Liver (tissue), 9 donors: ENCODE data around the gene IP6K2. TPM values are rescaled to one million over a fixed set of nuclear protein-coding genes. Genes with fewer than 3 reads are reported as not detected.

Experiments
- DNase-seq: peaks from one replicate; pipeline ENCODE4 v3.0.0-alpha.2; 2017; ENCODE audit warnings: low spot score
- H3K27ac ChIP-seq, 2 donors: one replicate each; pipeline ENCODE4 v1.7.0; 2013; ENCODE audit warnings: inconsistent platforms in 2 of 2, low read length in 2 of 2, control low read depth in 1 of 2, low read depth in 1 of 2, mild to moderate bottlenecking in 1 of 2
- H3K27me3 ChIP-seq, 4 donors: one replicate each; pipeline versions ENCODE4 v1.6.1 to v1.7.0; 2013; ENCODE audit warnings: low read length in 3 of 4, inconsistent platforms in 1 of 4, mild to moderate bottlenecking in 1 of 4, moderate library complexity in 1 of 4; ENCODE audit not compliant: control insufficient read depth in 4 of 4, insufficient read depth in 4 of 4
- H3K36me3 ChIP-seq, 4 donors: one replicate each; pipeline versions ENCODE4 v1.6.1 to v1.7.0; 2013; ENCODE audit warnings: low read length in 3 of 4, mild to moderate bottlenecking in 3 of 4, low read depth in 1 of 4, moderate library complexity in 1 of 4; ENCODE audit not compliant: control insufficient read depth in 4 of 4, insufficient read depth in 3 of 4
- H3K4me1 ChIP-seq, 4 donors: one replicate each; pipeline versions ENCODE4 v1.6.1 to v1.7.0; 2013; ENCODE audit warnings: low read length in 3 of 4, mild to moderate bottlenecking in 3 of 4, moderate library complexity in 1 of 4; ENCODE audit not compliant: control insufficient read depth in 4 of 4, insufficient read depth in 4 of 4
- H3K4me3 ChIP-seq, 3 donors: one replicate each; pipeline versions ENCODE4 v1.6.1 to v1.7.0; 2013; ENCODE audit warnings: low read length in 3 of 3, control low read depth in 1 of 3, low read depth in 1 of 3, mild to moderate bottlenecking in 1 of 3
- H3K9ac ChIP-seq, 2 donors: one replicate each; pipeline ENCODE4 v1.7.0; 2013; ENCODE audit warnings: low read length in 2 of 2, mild to moderate bottlenecking in 2 of 2, moderate library complexity in 2 of 2, control low read depth in 1 of 2, low read depth in 1 of 2
- H3K9me3 ChIP-seq, 4 donors: one replicate each; pipeline versions ENCODE4 v1.6.1 to v1.7.0; 2013; ENCODE audit warnings: low read length in 3 of 4; ENCODE audit not compliant: control insufficient read depth in 4 of 4
- FOXA2 ChIP-seq: IDR thresholded peaks from 2 replicates; pipeline ENCODE4 v1.6.1; 2016; ENCODE audit warnings: antibody characterized with exemption
- GABPA ChIP-seq, 2 donors: IDR thresholded peaks in 1 of 2; conservative IDR thresholded peaks in 1 of 2; 2 replicates each; pipeline ENCODE4 v1.6.1; 2016; ENCODE audit warnings: antibody characterized with exemption in 2 of 2, mild to moderate bottlenecking in 1 of 2, moderate library complexity in 1 of 2
- HNF4A ChIP-seq, 2 donors: conservative IDR thresholded peaks; 2 replicates each; pipeline ENCODE4 v1.6.1; 2016; ENCODE audit warnings: antibody characterized with exemption in 2 of 2, mild to moderate bottlenecking in 2 of 2
- HNF4G ChIP-seq: IDR thresholded peaks from 2 replicates; pipeline ENCODE4 v1.6.1; 2016; ENCODE audit warnings: antibody characterized with exemption
- JUND ChIP-seq, 2 donors: IDR thresholded peaks; 2 replicates each; pipeline ENCODE4 v1.6.1; 2016; ENCODE audit warnings: antibody characterized with exemption in 2 of 2
- RAD21 ChIP-seq, 2 donors: IDR thresholded peaks; 2 replicates each; pipeline ENCODE4 v1.6.1; 2016; ENCODE audit warnings: antibody characterized with exemption in 2 of 2, mild to moderate bottlenecking in 2 of 2
- SP1 ChIP-seq: IDR thresholded peaks from 2 replicates; pipeline ENCODE4 v1.6.1; 2018; ENCODE audit warnings: antibody characterized with exemption, mild to moderate bottlenecking
- WGBS: extraction: QIAGEN DNeasy Blood & Tissue Kit; methylation state at CpG from one replicate; pipeline ENCODE4 v1.1.7; 2013; 5-methylcytosine and 5-hydroxymethylcytosine counted together
- polyA plus RNA-seq, 2 donors: library from polyadenylated mRNA; stranded (reverse) in 1 of 2; unstranded in 1 of 2; fragments of 200-250 nt in 1 of 2; fragments of >200 nt in 1 of 2; fragmentation: Nextera tagmentation in 1 of 2; extraction: Ambion mirVana in 1 of 2; gene quantifications; one replicate each; pipeline versions ENCODE4 v1.2.1 to v1.2.3, GENCODE V29; 2013 to 2015
- total RNA-seq, 2 donors: library from RNA; depleted of rRNA; stranded (reverse); fragments of >200 nt; gene quantifications; one replicate each; pipeline ENCODE4 v1.2.3, GENCODE V29; 2014
- TF ChIP-seq, protein P1 (sequence below): IDR thresholded peaks from 2 replicates; pipeline ENCODE4 v1.6.1; 2016; ENCODE audit warnings: antibody characterized with exemption
- TF ChIP-seq, protein P2 (sequence below): IDR thresholded peaks from 2 replicates; pipeline ENCODE4 v1.6.1; 2016; ENCODE audit warnings: antibody characterized with exemption
- TF ChIP-seq, protein P3 (sequence below): fragments of 150-350 bp; IDR thresholded peaks from 2 replicates; pipeline ENCODE4 v1.5.1; 2017; ENCODE audit warnings: improper control_type of control experiment, low read depth, low read length; ENCODE audit not compliant: missing input control
- donor health status: healthy.
- donor health status: healthy.
- donor health status: healthy.
- donor health status: healthy.
- donor health status: healthy.

Gene IP6K2
- total and polyA plus RNA-seq, 4 donors = 21.8 to 37.6 (median 24.3) TPM

DNA sequence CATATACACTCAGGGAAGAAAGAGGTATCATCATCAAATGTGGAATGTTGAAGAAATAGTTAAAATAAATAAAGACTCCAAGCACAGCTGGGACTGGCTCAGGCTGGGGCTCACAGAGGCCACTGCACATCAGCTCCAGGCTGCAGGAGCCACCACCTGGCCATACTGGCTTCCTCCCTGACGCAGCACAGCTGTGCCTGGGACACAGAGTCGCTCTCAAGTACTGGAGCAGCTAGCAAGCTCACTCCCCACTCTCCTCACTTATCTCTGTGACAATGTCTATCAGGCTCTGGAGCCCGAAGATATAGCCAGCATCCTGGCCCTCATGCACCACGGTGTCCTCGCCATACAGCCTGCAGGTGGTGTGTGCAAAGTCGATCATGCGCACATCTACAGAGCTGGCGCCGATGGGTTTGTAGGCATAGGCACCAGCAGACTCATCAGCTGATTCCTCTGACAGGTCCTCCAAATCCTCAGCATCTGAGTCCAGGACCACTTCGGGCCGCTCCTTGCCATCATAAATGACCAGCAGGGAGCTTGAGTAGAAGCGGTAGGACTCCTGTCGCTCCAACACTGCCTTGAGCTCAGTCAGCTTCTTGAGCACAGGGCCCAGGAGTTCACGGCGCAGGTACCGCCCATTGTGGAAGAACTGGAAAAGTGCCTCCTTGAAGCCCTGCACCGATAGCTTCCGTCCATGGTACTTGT lies 28.8 kb downstream of the IP6K2 start:
- Histone ChIP-seq H3K4me1 (peaks cover 3 to 22% (median 20%) of the 10 kb centered on the region in 4 donors), H3K9me3 (no peaks in the 10 kb centered on the region), H3K27me3 (no peaks in the 10 kb centered on the region), H3K4me3 (no peak overlapping the region), H3K36me3 (peaks cover 12 to 47% (median 43%) of the 10 kb centered on the region in 4 donors), H3K27ac (no peak overlapping the region), H3K9ac (no peak overlapping the region)
- no peak for DNase-seq
- TF ChIP-seq, protein P1, sequence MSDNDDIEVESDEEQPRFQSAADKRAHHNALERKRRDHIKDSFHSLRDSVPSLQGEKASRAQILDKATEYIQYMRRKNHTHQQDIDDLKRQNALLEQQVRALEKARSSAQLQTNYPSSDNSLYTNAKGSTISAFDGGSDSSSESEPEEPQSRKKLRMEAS = no peak
- TF ChIP-seq, protein P2, sequence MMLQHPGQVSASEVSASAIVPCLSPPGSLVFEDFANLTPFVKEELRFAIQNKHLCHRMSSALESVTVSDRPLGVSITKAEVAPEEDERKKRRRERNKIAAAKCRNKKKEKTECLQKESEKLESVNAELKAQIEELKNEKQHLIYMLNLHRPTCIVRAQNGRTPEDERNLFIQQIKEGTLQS = no peak
- TF ChIP-seq GABPA (IDR thresholded peaks at IDR 0.05 in 1 of 2, conservative IDR thresholded peaks at IDR 0.05 in 1 of 2) = no peak
- TF ChIP-seq HNF4A (conservative IDR thresholded peaks at IDR 0.05) = no peak
- no peak for TF ChIP-seq SP1
- no peak for TF ChIP-seq FOXA2
- TF ChIP-seq RAD21 (IDR thresholded peaks at IDR 0.05) = no peak
- 93% methylated on average over 18 of the region's 18 CpGs for WGBS

DNA sequence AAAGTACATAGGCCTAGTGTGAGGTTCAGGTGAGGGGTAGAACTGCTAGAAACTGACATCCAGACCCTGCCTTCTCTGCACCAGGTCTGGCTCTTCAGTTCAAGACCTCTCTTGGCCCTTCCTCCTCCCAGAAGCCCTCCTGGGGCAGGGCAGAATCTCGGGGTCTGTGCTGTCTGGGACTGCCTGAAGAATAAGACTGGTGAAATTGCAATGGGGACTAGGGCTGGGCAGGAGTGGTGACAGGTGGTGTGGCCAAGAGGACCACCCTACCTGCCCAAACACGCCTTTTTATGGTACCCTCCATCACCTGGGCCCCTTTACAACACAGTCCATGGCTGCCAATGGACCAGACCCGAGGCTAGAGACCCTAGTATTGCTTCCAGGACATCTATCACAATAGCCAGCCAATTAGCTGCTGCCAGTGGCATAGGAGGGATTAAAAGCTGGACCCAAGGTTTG lies 29.8 kb downstream of the IP6K2 start:
- Histone ChIP-seq H3K36me3 (peaks cover 8 to 39% (median 34%) of the 10 kb centered on the region in 4 donors), H3K9me3 (no peaks in the 10 kb centered on the region), H3K4me3 (no peak overlapping the region), H3K4me1 (peaks cover 3 to 29% (median 24%) of the 10 kb centered on the region in 4 donors), H3K9ac (no peak overlapping the region), H3K27ac (no peak overlapping the region), H3K27me3 (no peaks in the 10 kb centered on the region)
- WGBS = 72% methylated on average over 3 of the region's 3 CpGs
- no peak for DNase-seq
- TF ChIP-seq, protein P2 = no peak
- TF ChIP-seq, protein P1 = no peak

DNA sequence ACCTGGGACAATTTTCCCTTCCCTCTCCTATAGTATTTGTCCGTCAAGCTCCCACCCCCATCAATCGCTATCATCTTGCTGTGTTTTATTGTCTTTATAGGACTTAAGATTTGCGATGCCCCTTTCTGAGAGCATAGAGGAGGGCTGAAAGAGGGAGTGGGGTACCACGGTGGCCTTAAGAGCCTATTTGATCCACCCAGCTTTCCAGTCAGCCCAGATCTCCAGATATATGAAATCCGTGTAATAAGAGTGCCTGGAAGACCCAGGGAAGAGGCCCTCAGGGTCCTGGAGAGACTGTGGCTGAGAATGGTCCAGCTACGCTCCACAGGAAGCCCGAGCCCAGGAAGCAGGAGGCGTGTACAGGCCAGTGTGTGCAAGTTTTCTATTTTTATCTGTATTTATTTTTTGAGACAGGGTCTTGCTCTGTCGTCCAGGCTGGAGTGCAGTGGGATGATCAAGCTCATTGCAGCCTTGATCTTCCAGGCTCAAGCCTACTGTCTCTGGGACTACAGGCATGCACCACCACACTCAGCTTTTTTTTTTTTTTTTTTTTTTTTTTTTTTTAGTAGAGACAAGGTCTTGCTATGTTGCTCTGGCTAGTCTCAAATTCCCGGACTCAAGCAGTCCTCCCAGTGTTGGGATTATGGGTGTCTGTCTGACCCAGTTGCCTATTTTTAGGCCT lies 30.3 kb downstream of the IP6K2 start:
- Histone ChIP-seq H3K27ac (peak overlapping the region in 1 of 2 donors; percentile 90), H3K4me3 (peak overlapping the region in 1 of 3 donors; percentile 78), H3K36me3 (peaks cover 11 to 39% (median 30%) of the 10 kb centered on the region in 4 donors), H3K4me1 (peaks cover 3 to 29% (median 24%) of the 10 kb centered on the region in 4 donors), H3K27me3 (no peaks in the 10 kb centered on the region), H3K9me3 (no peaks in the 10 kb centered on the region), H3K9ac (peak overlapping the region in 1 of 2 donors; percentile 43)
- DNase-seq = no peak
- TF ChIP-seq, protein P2 = no peak
- TF ChIP-seq HNF4G (no peak), JUND (IDR thresholded peaks at IDR 0.05) (no peak)
- TF ChIP-seq, protein P3, sequence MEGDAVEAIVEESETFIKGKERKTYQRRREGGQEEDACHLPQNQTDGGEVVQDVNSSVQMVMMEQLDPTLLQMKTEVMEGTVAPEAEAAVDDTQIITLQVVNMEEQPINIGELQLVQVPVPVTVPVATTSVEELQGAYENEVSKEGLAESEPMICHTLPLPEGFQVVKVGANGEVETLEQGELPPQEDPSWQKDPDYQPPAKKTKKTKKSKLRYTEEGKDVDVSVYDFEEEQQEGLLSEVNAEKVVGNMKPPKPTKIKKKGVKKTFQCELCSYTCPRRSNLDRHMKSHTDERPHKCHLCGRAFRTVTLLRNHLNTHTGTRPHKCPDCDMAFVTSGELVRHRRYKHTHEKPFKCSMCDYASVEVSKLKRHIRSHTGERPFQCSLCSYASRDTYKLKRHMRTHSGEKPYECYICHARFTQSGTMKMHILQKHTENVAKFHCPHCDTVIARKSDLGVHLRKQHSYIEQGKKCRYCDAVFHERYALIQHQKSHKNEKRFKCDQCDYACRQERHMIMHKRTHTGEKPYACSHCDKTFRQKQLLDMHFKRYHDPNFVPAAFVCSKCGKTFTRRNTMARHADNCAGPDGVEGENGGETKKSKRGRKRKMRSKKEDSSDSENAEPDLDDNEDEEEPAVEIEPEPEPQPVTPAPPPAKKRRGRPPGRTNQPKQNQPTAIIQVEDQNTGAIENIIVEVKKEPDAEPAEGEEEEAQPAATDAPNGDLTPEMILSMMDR = peak; percentile 1
- WGBS = 61% methylated on average over 10 of the region's 10 CpGs
